Thyroid gland (tissue), 4 donors: ENCODE measurements around the gene TMED6.

Source experiments
- CTCF ChIP-seq, 6 experiments: fragments of 200-600 bp in 3 of 6; fragments of 450-650 bp in 3 of 6; sonication (generic) in 3 of 6; IDR thresholded peaks; one replicate each; pipeline ENCODE4 v1.5.1; 2016 to 2019; ENCODE audit warnings: antibody characterized with exemption in 6 of 6, mild to moderate bottlenecking in 2 of 6, inconsistent platforms in 1 of 6, moderate library complexity in 1 of 6
- POLR2A ChIP-seq, 2 donors: fragments of 450-650 bp; IDR thresholded peaks; one replicate each; pipeline ENCODE4 v1.6.1; 2017; ENCODE audit warnings: antibody characterized with exemption in 2 of 2, mild to moderate bottlenecking in 2 of 2, moderate library complexity in 1 of 2

GRCh38 chr16:69378760-69379159 lies 27.2 kb upstream of the TMED6 start:
- TF ChIP-seq POLR2A (IDR thresholded peaks at IDR 0.05) (no peak), CTCF (IDR thresholded peaks at IDR 0.05) (no peak)
